GM19463 (cell line): ENCODE results near the gene TMA7.
"Not testable (repeated sequence)": the region's sequence is repeated elsewhere in the genome, so short reads cannot be mapped to it uniquely, and the experiment has no call there.

ENCODE experiments used
- ATAC-seq: cut with Tn5 transposase; IDR thresholded peaks from one replicate; pipeline ENCODE4 v1.9.1; 2021; ENCODE audit warnings: mild to moderate bottlenecking, moderate library complexity; ENCODE audit not compliant: unreplicated experiment

The TMA7 gene

GRCh38 chr3:48439820-48440589 is at the start of gene TMA7, which contains the start of gene CCDC51:
Gene TMA7, plus strand, starts transcription at chr3:48440257. Its CDS starts 40 bp downstream, at chr3:48440297.
Gene CCDC51, minus strand, starts transcription at chr3:48440119. Its CDS starts 4,991 bp downstream, at chr3:48435128.
- peak; percentile 98 for ATAC-seq

- ATAC-seq = no peak
Measured at GRCh38 chr3:48394391-48394790, 45.7 kb upstream of the TMA7 start.

- ATAC-seq = no peak
Measured at GRCh38 chr3:48395714-48396113, 44.3 kb upstream of the TMA7 start.

GRCh38 chr3:48397767-48398681 is 42.0 kb upstream of the TMA7 start:
- ATAC-seq = no peak

GRCh38 chr3:48398701-48399386 is 41.2 kb upstream of the TMA7 start:
- ATAC-seq = no peak

GRCh38 chr3:48399387-48400172 is 40.5 kb upstream of the TMA7 start:
- no peak for ATAC-seq

GRCh38 chr3:48400824-48401433 is 39.1 kb upstream of the TMA7 start:
- ATAC-seq = no peak

- not testable (repeated sequence) for ATAC-seq
Measured at GRCh38 chr3:48401434-48401901, 38.6 kb upstream of the TMA7 start.

- ATAC-seq = no peak
Measured at GRCh38 chr3:48402281-48402732, 37.8 kb upstream of the TMA7 start.

- no peak for ATAC-seq
Measured at GRCh38 chr3:48402907-48403306, 37.1 kb upstream of the TMA7 start.

- ATAC-seq = no peak
Measured at GRCh38 chr3:48403533-48404439, 36.3 kb upstream of the TMA7 start.

GRCh38 chr3:48404440-48405342 is 35.4 kb upstream of the TMA7 start:
- ATAC-seq = no peak

- no peak for ATAC-seq
Measured at GRCh38 chr3:48405343-48405881, 34.6 kb upstream of the TMA7 start.

- ATAC-seq = no peak
Measured at GRCh38 chr3:48405971-48406370, 34.1 kb upstream of the TMA7 start.

- no peak for ATAC-seq
Measured at GRCh38 chr3:48406443-48407431, 33.3 kb upstream of the TMA7 start.

- ATAC-seq = no peak
Measured at GRCh38 chr3:48407542-48408099, 32.4 kb upstream of the TMA7 start.
